Heart left ventricle (tissue), 16 donors: ENCODE data around the gene ADGRF3. TPM values are rescaled to one million over a fixed set of nuclear protein-coding genes. Genes with fewer than 3 reads are reported as not detected.
"Not testable (repeated sequence)": the region's sequence is repeated elsewhere in the genome, so short reads cannot be mapped to it uniquely, and the experiment has no call there.

Experiments
- ATAC-seq, 4 donors: fragments of 200-7000 bp; cut with Tn5 transposase; one replicate each; pipeline ENCODE4 v1.9.1; 2020 to 2022; ENCODE audit warnings: moderate library complexity in 4 of 4, mild to moderate bottlenecking in 3 of 4, moderate number of reproducible peaks in 1 of 4
- DNase-seq, 5 donors: peaks; one replicate each; pipeline ENCODE4 v3.0.0-alpha.2; 2020
- H3K27ac ChIP-seq, 12 donors: fragments of 200-600 bp; sonication (generic) in 4 of 12; one replicate each; pipeline versions ENCODE4 v1.5.0 to v1.8.0; 2016 to 2022; ENCODE audit warnings: mild to moderate bottlenecking in 2 of 12
- H3K27me3 ChIP-seq, 9 donors: fragments of 200-600 bp; sonication (generic) in 2 of 9; one replicate each; pipeline versions ENCODE4 v1.5.1 to v1.8.0; 2016 to 2022; ENCODE audit warnings: mild to moderate bottlenecking in 3 of 9
- H3K36me3 ChIP-seq, 9 donors: fragments of 200-600 bp; sonication (generic) in 2 of 9; one replicate each; pipeline versions ENCODE4 v1.5.0 to v1.8.0; 2018 to 2022; ENCODE audit warnings: mild to moderate bottlenecking in 2 of 9
- H3K4me1 ChIP-seq, 12 donors: fragments of 200-600 bp; sonication (generic) in 4 of 12; one replicate each; pipeline versions ENCODE4 v1.5.0 to v1.8.0; 2016 to 2022; ENCODE audit warnings: mild to moderate bottlenecking in 3 of 12
- H3K4me3 ChIP-seq, 12 donors: fragments of 200-600 bp; sonication (generic) in 4 of 12; one replicate each; pipeline versions ENCODE4 v1.5.0 to v1.8.0; 2017 to 2022; ENCODE audit warnings: mild to moderate bottlenecking in 9 of 12, moderate library complexity in 4 of 12
- H3K9me3 ChIP-seq, 12 donors: fragments of 200-600 bp; sonication (generic) in 4 of 12; one replicate each; pipeline versions ENCODE4 v1.5.0 to v1.8.0; 2016 to 2022; ENCODE audit warnings: mild to moderate bottlenecking in 1 of 12
- POLR2A ChIP-seq, 2 donors: fragments of 450-650 bp; IDR thresholded peaks; one replicate each; pipeline ENCODE4 v1.6.1; 2017; ENCODE audit warnings: antibody characterized with exemption in 2 of 2, mild to moderate bottlenecking in 2 of 2, moderate library complexity in 2 of 2
- WGBS, 4 donors: extraction: QIAGEN DNeasy Blood & Tissue Kit in 2 of 4; methylation state at CpG; one replicate each; pipeline versions ENCODE4 v1.1.5 to v1.1.7; 2013 to 2018; 5-methylcytosine and 5-hydroxymethylcytosine counted together
- intact Hi-C, 10 donors: fragments of 100-400 bp; cut with DNase I; formaldehyde crosslinking; loops; one replicate each; pipeline versions ENCODE4 v1.11.1 to v1.14.2; 2022
- polyA plus RNA-seq, 2 donors: library from polyadenylated mRNA; stranded (reverse); fragments of 200-250 nt; gene quantifications; one replicate each; pipeline ENCODE4 v1.2.3, GENCODE V29; 2013
- total RNA-seq, 9 donors: library from RNA; depleted of rRNA in 2 of 9; stranded (reverse); fragments of >200 nt in 2 of 9; fragmentation: NEBNext Ultra II Directional in 3 of 9; extraction: Animal tissue kit (Norgen Biotek cat#: 25700) in 3 of 9; gene quantifications; one replicate each; pipeline versions ENCODE4 v1.1.0 to v1.2.4, GENCODE V29; 2016 to 2023
- TF ChIP-seq, protein P1 (sequence below), 12 donors: fragments of 200-600 bp; sonication (generic) in 4 of 12; IDR thresholded peaks; one replicate each; pipeline versions ENCODE4 v1.5.0 to v1.8.0; 2018 to 2022; ENCODE audit warnings: antibody characterized with exemption in 12 of 12, mild to moderate bottlenecking in 5 of 12
- donor health status: ischemic (EF 13 %, LVEDD 7.1; RV severe dilation, severe dysfunction).
- donor health status: healthy with polysubstance abuse.
- donor health status: DM: no; HTN: yes; CAD: no.
- donor health status: DM: no; HTN: no; CAD: no.
- donor health status: ischemic (EF 25% LVEDD 6.9; RV normal size, moderate dysfunction).
- donor health status: ischemic (EF 25% LVEDD 5.7; RV mildly dilated, moderate dysfunction).
- donor health status: healthy.
- donor health status: DM: yes; HTN: yes; CAD: no.
- donor health status: ischemic (EF 35%, LVEDD 5.7; RV mildly dilated, moderate dysfunction).
- donor health status: nonischemic (EF 11% LVEDD 7.7; RV severe dilation, severe dysfunction).
- donor health status: DM: yes; HTN: yes; CAD: no.
- donor health status: PGD.
- donor health status: ischemic (EF 29% LVEDD 5.4; RV normal size, mild dysfunction).
- donor health status: nonischemic (EF 23%, LVEDD 6.1; RV moderate dilation, normal function).

ADGRF3 gene
- total and polyA plus RNA-seq, 11 donors = 0.08 to 0.69 (median 0.13) TPM; not detected in 8

DNA sequence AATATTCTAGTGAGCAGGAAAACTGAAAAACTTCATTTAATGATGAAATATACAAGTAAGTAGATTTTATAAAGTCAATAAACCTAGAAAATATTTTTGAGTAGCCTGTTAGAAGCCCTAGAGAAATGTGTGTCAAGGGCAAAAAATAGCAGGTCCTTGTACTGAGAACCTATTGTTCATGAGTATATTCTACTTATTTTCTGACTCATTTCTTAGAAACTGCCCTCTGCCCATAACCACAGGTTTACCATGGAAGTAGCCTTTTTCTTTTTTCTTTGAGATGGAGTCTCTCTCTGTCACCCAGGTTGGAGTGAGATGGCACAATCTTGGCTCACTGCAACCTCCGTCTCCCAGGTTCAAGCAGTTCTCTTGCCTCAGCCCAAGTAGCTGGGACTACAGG lies 20.1 kb downstream of the ADGRF3 start:
- no peaks in the 10 kb centered on the region for H3K9me3 ChIP-seq
- H3K4me1 ChIP-seq = peaks cover 0 to 10% (median 0%) of the 10 kb centered on the region in 12 donors
- H3K27ac ChIP-seq = no peak overlapping the region
- 82 to 100% (median 93%) methylated on average over 1 of the region's 1 CpG for whole genome bisulfite sequencing, 4 donors
- ATAC-seq (no peak), DNase-seq (no peak)
- no peak overlapping the region for H3K4me3 ChIP-seq
- intact Hi-C loops = loop anchor here in 4 of 10 donors (5.0 to 10.0 kb wide), 5 partner anchors 79 to 374 kb away; no protein-coding TSS in a partner anchor
- TF ChIP-seq POLR2A (IDR thresholded peaks at IDR 0.05) = no peak
- TF ChIP-seq, protein P1, sequence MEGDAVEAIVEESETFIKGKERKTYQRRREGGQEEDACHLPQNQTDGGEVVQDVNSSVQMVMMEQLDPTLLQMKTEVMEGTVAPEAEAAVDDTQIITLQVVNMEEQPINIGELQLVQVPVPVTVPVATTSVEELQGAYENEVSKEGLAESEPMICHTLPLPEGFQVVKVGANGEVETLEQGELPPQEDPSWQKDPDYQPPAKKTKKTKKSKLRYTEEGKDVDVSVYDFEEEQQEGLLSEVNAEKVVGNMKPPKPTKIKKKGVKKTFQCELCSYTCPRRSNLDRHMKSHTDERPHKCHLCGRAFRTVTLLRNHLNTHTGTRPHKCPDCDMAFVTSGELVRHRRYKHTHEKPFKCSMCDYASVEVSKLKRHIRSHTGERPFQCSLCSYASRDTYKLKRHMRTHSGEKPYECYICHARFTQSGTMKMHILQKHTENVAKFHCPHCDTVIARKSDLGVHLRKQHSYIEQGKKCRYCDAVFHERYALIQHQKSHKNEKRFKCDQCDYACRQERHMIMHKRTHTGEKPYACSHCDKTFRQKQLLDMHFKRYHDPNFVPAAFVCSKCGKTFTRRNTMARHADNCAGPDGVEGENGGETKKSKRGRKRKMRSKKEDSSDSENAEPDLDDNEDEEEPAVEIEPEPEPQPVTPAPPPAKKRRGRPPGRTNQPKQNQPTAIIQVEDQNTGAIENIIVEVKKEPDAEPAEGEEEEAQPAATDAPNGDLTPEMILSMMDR (IDR thresholded peaks at IDR 0.05) = no peak
- H3K27me3 ChIP-seq = no peaks in the 10 kb centered on the region
- H3K36me3 ChIP-seq = no peaks in the 10 kb centered on the region

DNA sequence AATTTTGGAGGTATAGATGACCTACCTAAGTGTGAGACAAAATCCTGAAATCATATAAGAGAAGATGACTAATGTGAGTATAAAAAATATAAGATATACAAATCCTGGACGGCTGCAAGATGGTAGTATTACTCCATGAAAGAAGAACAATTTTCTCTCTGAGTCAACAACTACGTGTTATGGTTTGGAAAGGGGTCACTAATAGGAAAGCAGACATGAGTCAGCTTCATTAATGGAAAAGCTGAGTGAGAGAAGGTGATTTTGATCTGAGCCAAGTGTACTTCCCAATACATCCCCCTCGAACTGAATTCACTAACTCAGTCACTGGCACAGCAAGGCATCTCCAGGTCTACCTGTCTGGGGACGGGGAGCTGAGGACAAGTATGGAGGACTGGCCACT lies 20.7 kb downstream of the ADGRF3 start:
- intact Hi-C loops = loop anchor here in 4 of 10 donors (5.0 to 10.0 kb wide), 5 partner anchors 79 to 374 kb away; no protein-coding TSS in a partner anchor

DNA sequence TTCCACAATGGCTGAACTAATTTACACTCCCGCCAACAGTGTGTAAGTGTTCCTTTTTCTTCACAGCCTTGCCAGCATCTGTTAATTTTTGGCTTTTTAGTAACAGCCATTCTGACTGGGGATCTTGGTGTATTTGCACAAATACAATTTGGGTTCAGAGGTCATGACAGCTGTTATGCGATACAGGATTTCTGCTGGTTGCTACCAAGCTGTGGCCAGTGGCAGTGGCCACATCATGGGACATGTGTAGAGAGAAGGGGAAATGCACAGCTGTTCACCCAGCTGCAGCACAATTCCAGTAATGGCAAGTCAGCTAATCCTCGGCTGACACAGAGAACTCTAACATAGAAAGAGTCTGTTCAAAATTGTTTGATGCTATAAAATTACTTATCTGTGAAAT lies 21.7 kb downstream of the ADGRF3 start:
- Histone ChIP-seq H3K4me3 (no peak overlapping the region), H3K27ac (no peak overlapping the region), H3K9me3 (no peaks in the 10 kb centered on the region), H3K4me1 (peaks cover 0 to 3% (median 0%) of the 10 kb centered on the region in 12 donors), H3K36me3 (no peaks in the 10 kb centered on the region), H3K27me3 (no peaks in the 10 kb centered on the region)
- 66 to 89% (median 72%) methylated on average over 3 of the region's 3 CpGs for WGBS, 4 donors
- intact Hi-C loops = loop anchor here in 4 of 10 donors (5.0 to 10.0 kb wide), 5 partner anchors 78 to 373 kb away; no protein-coding TSS in a partner anchor
- no peak for ATAC-seq
- DNase-seq = no peak
- no peak for TF ChIP-seq POLR2A (IDR thresholded peaks at IDR 0.05)
- TF ChIP-seq, protein P1 (IDR thresholded peaks at IDR 0.05) = no peak

More for the DNA sequence above, 20.7 kb downstream of the ADGRF3 start:
- H3K27ac ChIP-seq = no peak overlapping the region
- H3K27me3 ChIP-seq = no peaks in the 10 kb centered on the region
- H3K36me3 ChIP-seq = no peaks in the 10 kb centered on the region
- TF ChIP-seq, protein P1 (IDR thresholded peaks at IDR 0.05) = no peak
- TF ChIP-seq POLR2A (IDR thresholded peaks at IDR 0.05) = no peak
- H3K4me1 ChIP-seq = peaks cover 0 to 10% (median 0%) of the 10 kb centered on the region in 12 donors
- no peak overlapping the region for H3K4me3 ChIP-seq
- WGBS, 4 donors = 70 to 74% (median 72%) methylated on average over 4 of the region's 4 CpGs
- H3K9me3 ChIP-seq = no peaks in the 10 kb centered on the region
- DNase-seq = no peak
- no peak for ATAC-seq

DNA sequence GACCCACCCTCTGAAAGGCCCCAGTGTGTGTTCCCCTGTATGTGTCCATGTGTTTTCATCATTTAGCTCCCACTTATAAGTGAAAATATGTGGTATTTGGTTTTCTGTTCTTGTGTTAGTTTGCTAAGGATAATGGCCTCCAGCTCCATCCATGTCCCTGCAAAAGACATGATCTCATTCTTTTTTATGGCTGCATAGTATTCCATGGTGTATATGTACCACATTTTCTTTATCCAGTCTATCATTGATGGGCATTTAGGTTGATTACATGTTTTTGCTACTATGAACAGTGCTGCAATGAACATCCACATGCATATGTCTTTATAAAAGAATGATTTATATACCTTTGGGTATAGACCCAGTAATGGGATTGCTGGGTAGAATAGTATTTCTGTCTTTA lies 22.1 kb downstream of the ADGRF3 start:
- H3K27me3 ChIP-seq, H3K9me3 ChIP-seq, H3K36me3 ChIP-seq, DNase-seq, H3K4me1 ChIP-seq, ATAC-seq, H3K4me3 ChIP-seq, H3K27ac ChIP-seq: not testable (repeated sequence)
- intact Hi-C loops = loop anchor here in 2 of 10 donors (10.0 kb wide), 2 partner anchors 90 to 370 kb away; no protein-coding TSS in a partner anchor

DNA sequence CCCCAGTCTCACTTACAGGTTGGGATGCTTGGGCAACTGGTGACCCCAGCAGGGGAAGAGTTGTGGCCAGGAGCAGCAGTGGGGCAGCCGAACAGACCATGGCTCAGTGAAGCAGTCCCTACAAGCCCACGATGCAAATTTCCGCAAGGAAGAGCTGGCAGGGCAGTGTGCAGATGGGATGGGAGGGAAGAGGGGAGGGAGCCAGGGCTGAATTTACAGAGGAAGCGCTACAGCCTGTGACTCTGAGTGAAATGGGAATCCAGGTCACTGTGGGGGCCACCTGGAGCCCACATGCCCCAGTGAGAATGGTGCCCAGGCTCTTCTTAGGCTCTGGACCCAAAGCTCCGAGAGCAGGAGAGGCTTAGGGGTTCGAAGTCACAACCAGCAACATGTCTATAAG lies 27.6 kb downstream of the ADGRF3 start:
- no peak for DNase-seq
- Histone ChIP-seq H3K9me3 (no peaks in the 10 kb centered on the region), H3K27me3 (no peaks in the 10 kb centered on the region), H3K4me1 (no peaks in the 10 kb centered on the region), H3K27ac (no peak overlapping the region), H3K36me3 (no peaks in the 10 kb centered on the region), H3K4me3 (no peak overlapping the region)
- intact Hi-C loops = no loop called here
- ATAC-seq = no peak
- 58 to 72% (median 68%) methylated on average over 6 of the region's 6 CpGs for WGBS, 4 donors
- TF ChIP-seq POLR2A (IDR thresholded peaks at IDR 0.05) = no peak
- TF ChIP-seq, protein P1 (IDR thresholded peaks at IDR 0.05) = no peak
